Common myeloid progenitor, CD34-positive (primary cell): ENCODE data around the gene PER2.

Experiments used
- CTCF ChIA-PET: fragments of 350-600 bp; sonication (Branson Sonifier 250); formaldehyde crosslinking; loops from one replicate; lab custom pipeline; 2021; ENCODE audit warnings: antibody characterized with exemption; lab: Charles Lee
- POLR2A ChIA-PET: fragments of 350-600 bp; sonication (Branson Sonifier 250); formaldehyde crosslinking; loops from one replicate; lab custom pipeline; 2021; ENCODE audit warnings: antibody characterized with exemption; lab: Charles Lee
- DNase-seq, 3 donors: peaks; one replicate each; pipeline versions ENCODE4 v3.0.0 to v3.0.0-alpha.2; 2013
- H3K27ac ChIP-seq, 2 experiments: 1 replicate in 1 of 2; 2 replicates in 1 of 2; pipeline ENCODE4 v1.7.0; 2013; ENCODE audit warnings: inconsistent platforms in 2 of 2, low read length in 2 of 2, mild to moderate bottlenecking in 2 of 2, low read depth in 1 of 2, moderate library complexity in 1 of 2; ENCODE audit not compliant: severe bottlenecking in 2 of 2, insufficient read depth in 1 of 2, poor library complexity in 1 of 2
- H3K27me3 ChIP-seq, 5 experiments: replicated peaks in 2 of 5; 1 replicate in 3 of 5; 2 replicates in 2 of 5; pipeline versions ENCODE4 v1.6.1 to v1.7.0; 2013; ENCODE audit warnings: low read length in 4 of 5, mild to moderate bottlenecking in 2 of 5, moderate library complexity in 2 of 5, inconsistent platforms in 1 of 5; ENCODE audit not compliant: insufficient read depth in 5 of 5, control insufficient read depth in 4 of 5
- H3K36me3 ChIP-seq, 4 experiments: 1 replicate in 2 of 4; 2 replicates in 2 of 4; pipeline versions ENCODE4 v1.6.1 to v1.7.0; 2013; ENCODE audit warnings: low read length in 3 of 4, control low read depth in 1 of 4, mild to moderate bottlenecking in 1 of 4; ENCODE audit not compliant: control insufficient read depth in 4 of 4, insufficient read depth in 4 of 4
- H3K4me1 ChIP-seq, 4 experiments: 1 replicate in 3 of 4; 2 replicates in 1 of 4; pipeline versions ENCODE4 v1.6.1 to v1.7.1; 2013; ENCODE audit warnings: low read length in 3 of 4, mild to moderate bottlenecking in 3 of 4, control low read depth in 1 of 4, inconsistent platforms in 1 of 4, moderate library complexity in 1 of 4; ENCODE audit not compliant: control insufficient read depth in 4 of 4, insufficient read depth in 4 of 4; ENCODE audit errors: control extremely low read depth in 1 of 4
- H3K4me3 ChIP-seq, 7 experiments: 1 replicate in 4 of 7; 2 replicates in 3 of 7; pipeline versions ENCODE4 v1.5.1 to v1.7.0; 2013; ENCODE audit warnings: mild to moderate bottlenecking in 7 of 7, low read length in 6 of 7, moderate library complexity in 6 of 7, inconsistent platforms in 2 of 7, low read depth in 2 of 7, control low read depth in 1 of 7; ENCODE audit not compliant: insufficient read depth in 4 of 7, control insufficient read depth in 1 of 7; ENCODE audit errors: extremely low read depth in 1 of 7
- H3K9me3 ChIP-seq, 5 experiments: 1 replicate in 4 of 5; 2 replicates in 1 of 5; pipeline versions ENCODE4 v1.6.1 to v1.7.1; 2013; ENCODE audit warnings: low read length in 4 of 5, mild to moderate bottlenecking in 2 of 5, inconsistent platforms in 1 of 5, low read depth in 1 of 5, moderate library complexity in 1 of 5; ENCODE audit not compliant: control insufficient read depth in 4 of 5, insufficient read depth in 2 of 5; ENCODE audit errors: control extremely low read depth in 1 of 5
- WGBS: methylation state at CpG from one replicate; pipeline ENCODE4 v1.1.5; 2013; ENCODE audit not compliant: insufficient coverage; 5-methylcytosine and 5-hydroxymethylcytosine counted together

The PER2 gene

DNA sequence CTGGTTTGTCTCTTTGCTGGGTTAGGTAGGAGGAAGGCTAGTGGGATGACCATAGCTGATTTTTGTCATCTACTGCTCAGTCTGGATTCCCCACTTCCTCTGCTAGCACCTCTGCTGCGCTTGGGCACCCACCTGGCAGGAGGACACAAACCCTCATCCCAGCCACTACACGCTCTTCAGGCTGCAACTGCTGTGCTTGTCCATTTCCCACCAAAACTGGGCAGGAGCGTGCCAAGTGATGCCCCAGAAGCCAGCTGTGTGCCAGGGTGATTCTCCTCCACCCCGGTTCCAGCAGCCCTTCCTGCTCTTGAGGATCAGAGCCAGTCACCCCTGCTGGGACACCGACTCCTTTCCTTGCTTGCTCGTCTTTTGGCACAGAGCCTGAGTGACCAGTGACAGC is 15.7 kb upstream of the PER2 start:
- H3K4me3 ChIP-seq, result no peak overlapping the region
- H3K36me3 ChIP-seq, result no peaks in the 10 kb centered on the region
- H3K27me3 ChIP-seq, result peaks cover 0 to 2% (median 0%) of the 10 kb centered on the region in 5 experiments
- ChIA-PET POLR2A (no interaction called here), CTCF (interaction anchor here (1.0 to 2.0 kb wide), 2 partner anchors 39 to 40 kb away, joined by 3 to 5 read pairs; no protein-coding TSS in a partner anchor)
- 98% methylated on average over 6 of the region's 6 CpGs for WGBS
- no peaks in the 10 kb centered on the region for H3K9me3 ChIP-seq
- no peak overlapping the region for H3K27ac ChIP-seq
- DNase-seq, result no peak
- no peaks in the 10 kb centered on the region for H3K4me1 ChIP-seq

- 95% methylated on average over 7 of the region's 9 CpGs for WGBS
- POLR2A ChIA-PET, result no interaction called here
- Histone ChIP-seq H3K36me3 (no peaks in the 10 kb centered on the region), H3K4me1 (no peaks in the 10 kb centered on the region), H3K9me3 (no peaks in the 10 kb centered on the region), H3K27ac (no peak overlapping the region), H3K27me3 (peaks cover 0 to 2% (median 0%) of the 10 kb centered on the region in 5 experiments), H3K4me3 (no peak overlapping the region)
- DNase-seq, result no peak
- CTCF ChIA-PET, result no interaction called here
These were observed 14.3 kb upstream of the PER2 start for GRCh38 chr2:238302751-238303150.

- 100% methylated on average over 2 of the region's 3 CpGs for WGBS
- Histone ChIP-seq H3K4me3 (no peak overlapping the region), H3K36me3 (no peaks in the 10 kb centered on the region), H3K4me1 (no peaks in the 10 kb centered on the region), H3K9me3 (no peaks in the 10 kb centered on the region), H3K27me3 (peaks cover 0 to 7% (median 0%) of the 10 kb centered on the region in 5 experiments), H3K27ac (no peak overlapping the region)
- no peak for DNase-seq
- ChIA-PET POLR2A (no interaction called here), CTCF (no interaction called here)
These were observed 13.7 kb upstream of the PER2 start for GRCh38 chr2:238302087-238302486.

- Histone ChIP-seq H3K4me1 (no peaks in the 10 kb centered on the region), H3K4me3 (no peak overlapping the region), H3K27ac (no peak overlapping the region), H3K9me3 (no peaks in the 10 kb centered on the region), H3K36me3 (no peaks in the 10 kb centered on the region), H3K27me3 (peaks cover 0 to 10% (median 0%) of the 10 kb centered on the region in 5 experiments)
- CTCF ChIA-PET, result interaction anchor here (1.2 kb wide), 1 partner anchor 9 kb away, joined by 3 read pairs; no protein-coding TSS in a partner anchor
- over 99% methylated on average over 7 of the region's 7 CpGs for WGBS
- POLR2A ChIA-PET, result interaction anchor here (0.7 kb wide), 1 partner anchor 41 kb away, joined by 6 read pairs; no protein-coding TSS in a partner anchor
- DNase-seq, result no peak
These were observed 11.4 kb upstream of the PER2 start for GRCh38 chr2:238299803-238300202.

- peaks cover 0 to 15% (median 0%) of the 10 kb centered on the region in 5 experiments for H3K27me3 ChIP-seq
- CTCF ChIA-PET, result no interaction called here
- WGBS, result 90% methylated on average over 18 of the region's 24 CpGs
- no peak for DNase-seq
- POLR2A ChIA-PET, result interaction anchor here (0.9 kb wide), 1 partner anchor 736 kb away, joined by 3 read pairs; no protein-coding TSS in a partner anchor
- no peaks in the 10 kb centered on the region for H3K36me3 ChIP-seq
- no peaks in the 10 kb centered on the region for H3K9me3 ChIP-seq
- no peak overlapping the region for H3K27ac ChIP-seq
- H3K4me1 ChIP-seq, result no peaks in the 10 kb centered on the region
- no peak overlapping the region for H3K4me3 ChIP-seq
These were observed 8.4 kb upstream of the PER2 start for GRCh38 chr2:238296638-238297457.

GRCh38 chr2:238295144-238296112 is 7.0 kb upstream of the PER2 start:
- Histone ChIP-seq H3K27me3 (peaks cover 0 to 15% (median 0%) of the 10 kb centered on the region in 5 experiments), H3K9me3 (no peaks in the 10 kb centered on the region), H3K27ac (no peak overlapping the region), H3K4me1 (no peaks in the 10 kb centered on the region), H3K36me3 (no peaks in the 10 kb centered on the region), H3K4me3 (no peak overlapping the region)
- POLR2A ChIA-PET, result no interaction called here
- 93% methylated on average over 11 of the region's 21 CpGs for WGBS
- DNase-seq, result no peak
- CTCF ChIA-PET, result no interaction called here
